Measurements from ENCODE around the gene JPH2. TPM values are rescaled to one million over a fixed set of nuclear protein-coding genes. Genes with fewer than 3 reads are reported as not detected.

Gene JPH2
- polyA plus RNA-seq, 1 experiment, result 14.7 TPM

DNA sequence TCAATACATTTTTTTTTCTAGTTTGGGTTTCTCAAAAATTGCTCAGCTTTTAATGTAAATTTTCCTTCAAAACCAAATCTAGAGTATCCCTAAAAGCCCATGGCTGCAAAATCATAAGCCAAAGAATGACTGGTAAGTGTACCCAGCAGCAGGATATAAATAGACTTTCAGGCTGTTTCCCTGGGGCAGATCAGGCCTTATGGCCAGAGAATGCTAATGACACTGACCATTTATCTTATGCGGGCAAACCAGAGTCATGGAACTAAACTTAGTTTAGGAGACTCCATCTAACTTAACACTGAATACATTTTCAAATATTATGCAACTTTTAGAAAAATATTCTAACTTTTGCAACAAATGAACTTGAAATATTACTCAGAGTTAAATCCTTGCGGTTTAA lies 16.2 kb upstream of the JPH2 start:
- DNase-seq (ENCODE audit: low read depth), result no peak
- Histone ChIP-seq H3K36me3 (ENCODE audit: control insufficient read depth, insufficient read depth, low read length) (peaks cover 9% of the 10 kb centered on the region), H3K27me3 (ENCODE audit: control insufficient read depth, insufficient read depth, low read length) (no peaks in the 10 kb centered on the region), H3K4me3 (ENCODE audit: low read depth, low read length) (no peak overlapping the region)
- ChIA-PET CTCF (interaction anchor here (0.9 to 1.0 kb wide), 2 partner anchors 13 to 87 kb away, joined by 3 read pairs; no protein-coding TSS in a partner anchor), POLR2A (no interaction called here)
- no peak for TF ChIP-seq CTCF (IDR thresholded peaks at IDR 0.05; ENCODE audit: insufficient read depth, low read depth, low read length)

DNA sequence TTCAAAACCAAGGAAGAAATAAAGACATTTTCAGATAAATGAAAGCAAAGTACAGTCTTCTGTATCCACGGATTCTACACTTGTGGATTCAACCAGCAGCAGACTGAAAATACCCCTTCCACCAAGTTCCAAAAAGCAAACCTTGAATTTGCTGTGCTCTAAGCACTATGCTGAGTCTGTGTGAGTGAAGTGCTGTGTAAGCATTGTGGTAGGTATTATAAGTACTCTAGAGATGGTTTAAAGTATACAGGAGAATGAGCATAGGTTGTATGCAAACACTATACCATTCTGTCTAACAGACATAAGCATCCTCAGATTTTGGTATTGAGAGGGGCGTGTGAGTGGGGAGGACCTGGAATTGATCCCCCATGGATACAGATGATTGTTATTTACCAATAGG lies 14.0 kb upstream of the JPH2 start:
- no peak for TF ChIP-seq CTCF (IDR thresholded peaks at IDR 0.05; ENCODE audit: insufficient read depth, low read depth, low read length)
- no peak for DNase-seq (ENCODE audit: low read depth)
- H3K36me3 ChIP-seq (ENCODE audit: control insufficient read depth, insufficient read depth, low read length), result peaks cover 20% of the 10 kb centered on the region
- ChIA-PET CTCF (no interaction called here), POLR2A (no interaction called here)
- no peaks in the 10 kb centered on the region for H3K27me3 ChIP-seq (ENCODE audit: control insufficient read depth, insufficient read depth, low read length)
- H3K4me3 ChIP-seq (ENCODE audit: low read depth, low read length), result no peak overlapping the region

DNA sequence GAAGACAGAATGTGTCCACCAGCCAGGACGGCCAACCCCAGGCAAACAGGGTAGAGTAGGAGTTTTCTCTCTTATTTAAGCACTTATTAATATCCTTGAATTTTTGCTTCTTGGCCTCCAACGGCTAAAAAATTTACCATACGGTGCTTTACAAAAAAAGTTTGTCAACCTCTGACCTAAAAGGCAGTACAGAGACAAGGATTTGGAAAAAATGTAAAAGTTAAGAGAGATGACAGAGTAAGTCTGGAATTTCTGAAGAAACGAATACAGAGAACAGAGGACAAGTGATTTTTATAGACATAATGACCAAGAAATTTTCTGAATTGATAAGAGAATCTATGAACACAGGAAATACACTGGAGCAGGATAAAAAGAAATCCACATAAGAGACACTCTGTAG lies 13.4 kb upstream of the JPH2 start:
- ChIA-PET CTCF (interaction anchor here (1.1 to 6.1 kb wide), 2 partner anchors 10 to 83 kb away, joined by 5 to 43 read pairs; no protein-coding TSS in a partner anchor), POLR2A (no interaction called here)
- peaks cover 19% of the 10 kb centered on the region for H3K36me3 ChIP-seq (ENCODE audit: control insufficient read depth, insufficient read depth, low read length)
- H3K27me3 ChIP-seq (ENCODE audit: control insufficient read depth, insufficient read depth, low read length), result no peaks in the 10 kb centered on the region
- no peak for TF ChIP-seq CTCF (IDR thresholded peaks at IDR 0.05; ENCODE audit: insufficient read depth, low read depth, low read length)
- DNase-seq (ENCODE audit: low read depth), result no peak
- no peak overlapping the region for H3K4me3 ChIP-seq (ENCODE audit: low read depth, low read length)

DNA sequence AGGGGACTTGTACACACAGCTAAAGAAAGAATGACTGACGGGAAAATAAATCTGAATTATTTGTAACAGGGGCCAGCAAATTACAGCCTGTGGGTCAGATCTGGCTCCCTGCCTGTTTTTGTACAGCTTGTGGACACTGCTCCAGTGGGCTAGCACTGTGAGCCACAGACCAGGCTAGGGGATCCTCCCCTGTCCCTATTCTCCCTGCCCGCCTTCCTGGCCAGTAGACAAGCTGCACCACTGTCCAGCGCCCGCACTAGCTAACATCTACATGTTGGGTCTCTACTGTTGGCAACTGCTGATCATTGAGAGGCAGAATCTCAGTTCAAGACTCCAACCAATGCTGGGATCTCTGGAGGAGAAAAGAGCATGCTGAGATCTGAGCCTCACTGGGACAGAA lies 12.9 kb upstream of the JPH2 start:
- no peaks in the 10 kb centered on the region for H3K27me3 ChIP-seq (ENCODE audit: control insufficient read depth, insufficient read depth, low read length)
- DNase-seq (ENCODE audit: low read depth), result no peak
- peaks cover 18% of the 10 kb centered on the region for H3K36me3 ChIP-seq (ENCODE audit: control insufficient read depth, insufficient read depth, low read length)
- H3K4me3 ChIP-seq (ENCODE audit: low read depth, low read length), result no peak overlapping the region
- no peak for TF ChIP-seq CTCF (IDR thresholded peaks at IDR 0.05; ENCODE audit: insufficient read depth, low read depth, low read length)
- ChIA-PET POLR2A (no interaction called here), CTCF (interaction anchor here (1.1 to 6.1 kb wide), 2 partner anchors 9 to 83 kb away, joined by 5 to 43 read pairs; no protein-coding TSS in a partner anchor)

DNA sequence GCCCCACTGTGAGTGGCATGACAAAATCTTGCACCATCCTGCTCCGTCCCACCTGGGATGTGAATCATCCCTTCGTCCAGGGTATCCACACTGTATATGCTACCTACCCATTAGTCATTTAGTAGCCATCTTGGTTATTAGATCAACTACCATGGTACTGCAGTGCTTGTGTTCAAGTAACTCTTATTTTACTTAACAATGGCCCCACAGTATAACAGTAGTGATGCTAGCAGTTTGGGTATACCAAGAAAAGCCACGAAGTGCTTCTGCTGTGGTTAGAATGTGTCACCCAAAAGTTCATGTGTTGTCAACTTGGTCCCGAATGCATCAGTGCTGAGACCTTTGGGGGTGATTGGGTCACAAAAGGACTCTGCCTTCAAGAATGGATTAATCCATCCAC lies 11.9 kb upstream of the JPH2 start:
- ChIA-PET CTCF (interaction anchor here (6.1 kb wide), 1 partner anchor 82 kb away, joined by 43 read pairs; no protein-coding TSS in a partner anchor), POLR2A (no interaction called here)
- no peak for TF ChIP-seq CTCF (IDR thresholded peaks at IDR 0.05; ENCODE audit: insufficient read depth, low read depth, low read length)
- H3K4me3 ChIP-seq (ENCODE audit: low read depth, low read length), result no peak overlapping the region
- no peaks in the 10 kb centered on the region for H3K27me3 ChIP-seq (ENCODE audit: control insufficient read depth, insufficient read depth, low read length)
- peaks cover 16% of the 10 kb centered on the region for H3K36me3 ChIP-seq (ENCODE audit: control insufficient read depth, insufficient read depth, low read length)
- no peak for DNase-seq (ENCODE audit: low read depth)

Measured in BJ (cell line).